Midbrain (tissue), 1 donor: ENCODE results near the gene SCP2.

Source experiments
- DNase-seq: peaks from one replicate; lab custom pipeline; 2025; lab: John Stamatoyannopoulos, UW

The SCP2 gene

DNA sequence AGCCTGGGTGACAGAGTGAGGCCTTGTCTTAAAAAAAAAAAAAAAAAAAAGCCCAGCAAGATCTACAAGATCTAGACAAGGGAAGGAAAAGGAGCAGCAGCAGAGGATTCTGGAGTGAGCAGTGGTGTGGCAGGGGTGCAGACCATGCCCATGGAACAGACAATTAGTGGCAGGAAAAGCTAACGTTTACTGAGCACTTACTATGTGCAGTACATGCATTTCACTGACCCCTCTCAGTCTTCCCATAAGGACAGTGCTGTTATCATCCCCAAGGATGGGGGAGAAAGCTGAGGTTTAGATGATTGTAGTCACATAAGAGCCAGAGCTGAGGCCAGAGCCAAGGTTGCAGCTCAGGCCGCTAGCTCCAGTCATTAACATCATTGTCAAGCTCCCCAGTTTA, 140.8 kb downstream of the SCP2 start:
- no peak for DNase-seq

DNA sequence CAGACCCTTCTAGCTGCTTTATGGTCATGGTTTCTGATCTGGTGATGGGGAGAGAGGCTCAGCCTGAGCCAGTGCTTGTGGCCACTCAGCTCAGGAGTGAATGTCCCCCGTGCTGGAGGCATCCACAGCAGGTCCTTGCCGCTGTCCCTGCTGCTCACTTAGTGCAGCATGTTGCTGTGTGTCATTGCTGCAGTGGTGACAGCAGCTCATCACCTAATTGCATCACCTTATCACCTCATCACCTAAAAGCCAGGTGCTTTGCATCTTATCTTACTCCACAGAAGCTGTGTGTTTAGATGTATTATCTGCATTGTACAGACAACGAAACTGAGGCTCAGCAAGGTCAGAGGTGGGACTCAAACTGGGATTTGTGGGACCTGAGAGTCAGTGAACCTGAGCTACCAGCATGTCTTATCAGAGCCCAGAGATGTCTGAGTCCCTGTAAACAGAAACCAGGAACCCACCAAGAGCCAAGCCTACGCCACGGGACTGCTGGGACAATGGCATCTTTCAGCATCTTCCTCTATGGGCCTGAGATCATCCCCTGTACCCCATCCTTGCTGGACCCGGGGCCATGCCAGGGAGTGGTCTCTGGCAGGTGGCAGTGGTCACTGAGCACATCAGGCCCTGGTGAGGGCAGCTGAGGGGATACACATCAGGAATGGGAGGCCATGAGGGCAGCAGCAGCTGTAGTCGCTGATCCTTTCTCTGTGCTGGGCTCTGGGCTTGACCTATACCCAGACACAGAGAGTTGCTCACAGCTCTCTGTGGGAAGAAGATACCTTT, 141.4 kb downstream of the SCP2 start:
- no peak for DNase-seq

DNA sequence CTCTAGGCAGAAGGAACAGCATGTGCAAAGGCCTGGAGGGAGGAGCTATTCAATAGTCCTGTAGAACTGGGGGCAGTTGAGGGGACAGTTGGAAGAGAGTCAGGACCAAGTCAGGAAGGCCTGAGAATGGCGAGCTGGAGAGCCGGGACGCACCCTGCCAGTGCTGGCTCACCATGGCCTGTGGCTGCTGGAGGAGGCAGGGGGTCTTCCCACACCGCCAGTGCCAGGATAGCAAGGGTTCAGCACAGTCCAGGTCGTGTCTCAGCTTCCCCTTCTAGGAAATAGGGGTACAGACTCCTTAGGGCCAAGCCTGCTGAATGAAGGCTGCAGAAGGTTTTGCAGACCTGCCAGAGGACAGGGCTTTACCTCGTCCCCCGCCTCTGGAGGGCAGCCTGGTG, 142.2 kb downstream of the SCP2 start:
- no peak for DNase-seq

DNA sequence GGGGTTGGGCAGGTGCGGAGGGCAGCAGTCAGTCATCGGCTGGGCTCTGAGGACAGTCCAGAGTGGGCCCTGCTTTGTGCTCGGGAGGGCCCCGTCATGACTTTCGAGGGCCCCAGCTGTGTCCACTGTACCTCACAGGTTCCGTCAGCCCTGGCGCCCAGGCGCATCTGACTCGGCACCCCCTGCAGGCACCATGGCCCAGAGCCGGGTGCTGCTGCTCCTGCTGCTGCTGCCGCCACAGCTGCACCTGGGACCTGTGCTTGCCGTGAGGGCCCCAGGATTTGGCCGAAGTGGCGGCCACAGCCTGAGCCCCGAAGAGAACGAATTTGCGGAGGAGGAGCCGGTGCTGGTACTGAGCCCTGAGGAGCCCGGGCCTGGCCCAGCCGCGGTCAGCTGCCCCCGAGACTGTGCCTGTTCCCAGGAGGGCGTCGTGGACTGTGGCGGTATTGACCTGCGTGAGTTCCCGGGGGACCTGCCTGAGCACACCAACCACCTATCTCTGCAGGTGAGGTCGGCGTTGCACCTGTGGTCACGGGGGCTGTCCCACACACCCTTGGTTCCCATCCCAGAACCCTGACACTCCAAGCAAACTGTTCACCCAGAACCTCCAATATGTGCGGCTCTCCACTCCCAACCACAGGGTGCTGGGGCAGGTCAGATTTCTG, 142.7 kb downstream of the SCP2 start:
- no peak for DNase-seq

DNA sequence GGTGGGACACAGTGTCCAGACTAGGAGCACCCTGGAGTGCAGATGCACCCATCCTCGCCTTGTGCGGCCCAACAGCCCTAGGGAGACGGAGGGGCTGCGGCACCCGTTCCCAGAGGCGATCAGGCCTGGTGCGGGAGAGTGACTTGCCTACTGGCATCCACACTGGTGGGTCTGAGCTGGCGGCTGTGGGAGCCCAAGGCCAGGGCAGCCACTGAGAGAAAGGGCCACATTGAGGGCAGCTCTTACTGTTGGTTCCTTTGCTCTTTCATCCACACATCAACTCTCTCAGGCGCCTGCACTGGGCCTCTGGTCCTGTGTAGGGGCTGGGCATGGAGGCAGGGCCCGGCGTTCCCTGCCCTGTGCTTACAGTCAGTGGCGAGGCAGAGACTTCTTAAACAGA, 143.5 kb downstream of the SCP2 start:
- DNase-seq = no peak

DNA sequence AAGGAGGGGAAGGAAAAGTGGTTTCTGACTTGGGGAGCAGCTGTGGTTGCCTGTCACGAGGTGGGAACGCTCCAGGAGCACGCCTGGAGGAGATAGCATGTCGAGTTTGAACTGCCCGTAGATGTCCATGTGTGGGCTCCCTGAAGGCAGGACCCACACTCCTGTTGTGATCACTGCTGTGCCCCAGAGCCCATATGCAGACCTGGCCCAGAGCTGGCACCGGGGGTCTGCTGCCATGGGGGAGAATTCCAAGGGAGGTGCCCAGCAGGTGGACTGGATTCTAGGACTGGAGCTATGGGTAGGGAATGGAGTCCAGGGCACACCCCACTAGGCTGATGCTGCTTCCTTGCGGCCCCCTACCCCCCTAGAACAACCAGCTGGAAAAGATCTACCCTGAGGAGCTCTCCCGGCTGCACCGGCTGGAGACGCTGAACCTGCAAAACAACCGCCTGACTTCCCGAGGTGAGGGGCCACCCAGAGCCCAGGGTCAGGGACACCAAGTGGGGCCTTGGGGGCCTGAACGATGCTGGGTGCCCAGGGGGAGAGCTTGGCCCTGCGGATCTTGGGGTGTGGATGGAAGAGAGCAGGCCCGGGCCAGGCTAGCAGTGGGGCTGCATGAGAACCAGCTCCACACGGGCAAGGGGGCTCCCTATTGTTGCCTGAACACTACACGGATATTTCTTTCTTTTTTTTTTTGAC, 144.2 kb downstream of the SCP2 start:
- no peak for DNase-seq

DNA sequence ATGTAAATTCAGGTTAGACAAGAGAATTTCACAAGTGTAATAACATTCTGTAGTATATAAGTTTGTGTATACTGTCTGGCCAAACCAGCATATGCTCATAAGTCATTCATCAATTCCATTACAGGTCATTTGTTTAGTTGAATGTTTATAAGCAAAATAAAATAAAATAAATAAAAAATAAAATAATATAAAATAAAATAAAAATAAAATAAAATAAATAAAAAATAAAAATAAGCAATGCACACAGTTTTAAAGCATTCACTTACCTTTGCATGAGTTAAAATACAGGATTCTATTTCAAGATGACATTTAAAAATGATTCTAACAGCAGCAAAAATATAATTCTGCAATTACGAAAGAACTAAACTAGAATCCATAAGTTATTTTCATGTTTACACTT, 144.8 kb downstream of the SCP2 start:
- no peak for DNase-seq

DNA sequence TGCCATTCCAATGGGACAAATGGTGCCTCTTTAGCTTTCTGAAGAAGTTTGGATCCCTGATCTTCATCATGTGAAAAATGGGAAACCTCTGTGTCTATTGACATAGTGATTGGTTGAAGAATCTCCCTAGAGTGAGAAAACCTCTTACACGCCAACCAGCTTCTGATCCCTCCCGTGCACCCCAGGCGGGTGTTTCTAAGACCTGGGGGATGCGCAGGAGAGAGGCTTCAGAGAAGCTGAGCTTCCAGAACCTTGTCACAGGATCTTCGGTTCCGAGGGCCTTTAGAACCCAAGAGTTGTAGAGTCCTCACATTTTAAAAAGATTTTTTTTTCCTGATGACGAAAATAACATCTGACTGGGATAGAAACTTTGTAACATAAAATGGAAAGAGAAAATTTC, 146.2 kb downstream of the SCP2 start:
- DNase-seq = no peak

DNA sequence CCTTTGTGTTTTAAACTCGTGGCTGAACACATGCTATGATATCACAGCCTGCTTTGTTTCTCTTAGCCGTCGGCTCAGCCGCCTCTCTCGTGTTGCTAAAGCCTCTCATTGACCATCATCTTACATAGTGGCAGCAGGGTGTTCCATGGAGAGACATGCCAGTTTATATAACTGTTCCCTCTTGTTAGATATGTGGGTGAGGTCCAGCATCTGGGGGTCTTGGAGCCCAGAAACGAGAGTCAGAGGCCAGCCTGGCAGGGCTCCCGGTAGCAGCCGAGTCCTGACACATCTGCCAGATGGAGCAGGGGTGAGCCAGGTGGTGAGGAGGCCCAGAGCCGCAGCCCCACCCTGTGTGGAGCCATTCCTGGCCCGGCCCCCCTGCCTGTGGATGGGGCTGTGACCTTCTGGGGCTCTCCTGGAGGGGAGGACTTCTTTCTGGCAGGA, 146.8 kb downstream of the SCP2 start:
- peak; percentile 12 for DNase-seq

DNA sequence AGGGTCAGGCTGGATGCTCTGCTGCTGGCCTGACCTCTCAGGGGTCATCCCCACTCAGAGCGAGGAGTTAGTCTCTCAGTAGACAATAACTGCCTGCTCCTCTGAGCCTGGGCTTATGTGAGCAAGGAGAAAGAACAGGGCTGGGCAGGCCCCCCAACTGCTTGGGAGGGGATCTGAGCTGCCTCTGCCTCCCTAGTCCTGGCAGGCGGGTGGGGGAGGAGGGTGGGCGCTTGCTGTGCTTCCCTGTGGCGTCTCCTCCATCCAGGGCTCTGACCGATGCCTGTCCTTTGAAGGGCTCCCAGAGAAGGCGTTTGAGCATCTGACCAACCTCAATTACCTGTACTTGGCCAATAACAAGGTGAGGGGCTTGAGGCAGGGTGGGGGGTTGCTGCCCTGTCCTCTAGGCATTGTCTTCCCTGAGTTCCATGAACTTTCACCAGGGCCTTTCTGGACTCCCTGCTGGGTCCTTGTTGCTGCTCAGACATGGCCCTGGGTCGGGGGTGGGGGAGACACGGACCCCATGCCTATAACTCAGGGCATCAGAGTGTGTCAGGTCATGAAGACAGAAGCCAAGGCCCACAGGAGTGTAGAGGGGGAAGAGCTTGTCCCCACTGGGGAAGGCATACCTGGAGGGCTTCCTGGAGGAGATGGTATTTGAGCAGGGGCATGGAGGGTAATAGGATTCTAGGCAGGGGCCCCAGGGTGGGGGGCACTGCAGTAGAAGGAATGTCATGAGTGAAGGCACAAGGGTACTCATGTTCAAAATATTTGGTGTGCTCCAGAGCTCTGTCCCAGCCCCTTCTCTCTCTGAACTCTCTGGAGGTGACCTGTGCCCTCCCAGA, 147.5 kb downstream of the SCP2 start:
- no peak for DNase-seq

DNA sequence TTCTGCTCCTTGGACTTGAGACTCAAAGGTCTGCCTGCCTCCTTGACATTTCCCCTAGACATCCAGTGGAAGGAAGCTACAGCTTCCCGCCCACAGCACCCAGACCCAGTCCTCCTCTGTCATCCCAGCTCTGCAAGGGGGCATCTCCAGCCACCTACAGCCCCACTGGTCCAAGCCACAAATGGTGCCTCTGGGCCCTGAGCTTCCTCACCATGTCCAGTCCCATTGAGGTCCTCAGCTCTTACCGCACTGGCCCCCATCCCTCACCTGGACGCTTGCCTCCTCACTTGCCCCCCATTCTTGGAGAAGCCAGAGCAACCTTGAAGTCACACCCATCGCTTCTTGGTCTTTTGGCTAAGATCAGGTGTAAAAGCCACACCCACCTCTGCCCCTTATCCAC, 148.1 kb downstream of the SCP2 start:
- no peak for DNase-seq

DNA sequence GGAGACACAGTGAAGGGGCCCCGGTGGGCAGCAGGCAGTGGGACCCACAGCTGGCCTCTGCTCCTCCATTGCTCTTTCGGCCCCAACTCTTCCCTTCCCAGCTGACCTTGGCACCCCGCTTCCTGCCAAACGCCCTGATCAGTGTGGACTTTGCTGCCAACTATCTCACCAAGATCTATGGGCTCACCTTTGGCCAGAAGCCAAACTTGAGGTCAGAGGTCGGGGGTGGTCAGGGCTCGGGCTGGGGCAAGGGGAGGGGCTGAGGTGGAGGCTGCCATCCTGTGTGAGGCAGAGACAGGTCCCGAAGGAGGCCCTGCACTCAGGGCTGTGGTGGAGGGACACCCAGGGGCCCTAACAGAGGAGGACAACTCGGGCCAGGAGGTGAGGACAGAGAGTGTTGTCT, 148.7 kb downstream of the SCP2 start:
- no peak for DNase-seq

DNA sequence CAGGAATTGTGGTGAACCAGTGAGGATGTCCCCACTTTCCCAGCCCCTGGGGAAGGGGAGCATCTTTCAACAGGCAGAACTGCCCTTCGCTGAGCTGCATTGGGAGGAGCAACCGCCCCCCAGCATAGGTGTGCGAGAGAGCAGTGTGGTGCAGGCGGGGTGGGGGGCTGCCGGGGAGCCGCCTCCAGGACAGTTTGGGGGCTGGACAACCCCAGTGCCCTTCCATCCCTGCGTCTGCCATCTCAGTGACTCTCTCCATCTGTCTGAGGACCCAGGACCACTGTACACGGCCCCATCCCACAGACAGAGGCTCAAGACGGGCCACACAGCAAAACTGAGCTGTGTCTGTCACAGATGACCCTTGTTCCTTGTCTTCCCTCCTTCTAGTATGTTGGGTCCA, 149.1 kb downstream of the SCP2 start:
- no peak for DNase-seq

DNA sequence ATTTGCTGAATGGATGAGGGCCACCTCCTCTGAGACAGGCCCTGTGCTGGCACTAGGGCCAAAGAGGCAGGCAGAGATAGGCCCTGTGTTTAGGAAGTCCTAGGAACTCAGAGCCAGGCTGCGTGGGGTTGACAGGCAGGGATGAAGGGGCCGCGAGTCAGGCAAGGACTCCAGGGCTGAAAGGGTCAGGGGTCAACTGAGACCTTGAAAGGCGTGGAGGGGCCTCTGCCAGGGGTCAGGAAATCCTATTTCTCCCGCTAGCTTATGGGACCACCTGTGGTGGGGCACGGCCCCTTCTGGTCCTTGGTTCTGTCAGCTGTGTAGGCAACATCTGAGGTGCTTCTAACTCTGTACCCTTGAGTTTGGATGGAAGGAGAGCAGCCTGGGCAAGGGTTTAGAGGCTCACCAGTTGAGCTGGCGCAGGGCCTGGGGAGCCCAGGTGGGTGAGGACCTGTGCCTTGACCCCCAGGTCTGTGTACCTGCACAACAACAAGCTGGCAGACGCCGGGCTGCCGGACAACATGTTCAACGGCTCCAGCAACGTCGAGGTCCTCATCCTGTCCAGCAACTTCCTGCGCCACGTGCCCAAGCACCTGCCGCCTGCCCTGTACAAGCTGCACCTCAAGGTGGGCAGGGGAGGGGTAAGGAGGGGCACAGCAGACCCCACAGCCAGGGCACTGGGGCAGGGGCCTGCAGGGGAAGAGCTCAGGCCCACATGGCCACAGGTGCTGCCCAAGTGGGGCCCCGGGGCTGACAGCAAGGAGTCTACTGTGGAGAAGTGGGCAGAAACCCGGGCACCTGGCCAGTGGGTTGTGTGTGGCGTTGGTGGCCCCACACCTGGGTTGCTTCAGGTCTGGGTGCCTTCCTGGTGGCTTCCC, 149.9 kb downstream of the SCP2 start:
- no peak for DNase-seq

DNA sequence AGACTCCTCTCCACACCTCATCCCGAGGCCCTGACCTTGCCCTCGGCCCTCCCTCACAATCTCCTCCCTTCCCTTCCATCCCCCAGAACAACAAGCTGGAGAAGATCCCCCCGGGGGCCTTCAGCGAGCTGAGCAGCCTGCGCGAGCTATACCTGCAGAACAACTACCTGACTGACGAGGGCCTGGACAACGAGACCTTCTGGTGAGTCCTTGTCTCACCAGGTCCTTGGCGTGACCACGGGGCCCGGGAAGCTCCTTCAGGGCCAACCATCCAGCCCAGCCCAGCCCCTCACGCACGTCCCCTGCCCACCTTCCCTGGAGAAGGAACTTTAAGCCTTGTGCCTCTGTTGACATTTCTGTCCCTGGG, 150.5 kb downstream of the SCP2 start:
- DNase-seq = no peak

DNA sequence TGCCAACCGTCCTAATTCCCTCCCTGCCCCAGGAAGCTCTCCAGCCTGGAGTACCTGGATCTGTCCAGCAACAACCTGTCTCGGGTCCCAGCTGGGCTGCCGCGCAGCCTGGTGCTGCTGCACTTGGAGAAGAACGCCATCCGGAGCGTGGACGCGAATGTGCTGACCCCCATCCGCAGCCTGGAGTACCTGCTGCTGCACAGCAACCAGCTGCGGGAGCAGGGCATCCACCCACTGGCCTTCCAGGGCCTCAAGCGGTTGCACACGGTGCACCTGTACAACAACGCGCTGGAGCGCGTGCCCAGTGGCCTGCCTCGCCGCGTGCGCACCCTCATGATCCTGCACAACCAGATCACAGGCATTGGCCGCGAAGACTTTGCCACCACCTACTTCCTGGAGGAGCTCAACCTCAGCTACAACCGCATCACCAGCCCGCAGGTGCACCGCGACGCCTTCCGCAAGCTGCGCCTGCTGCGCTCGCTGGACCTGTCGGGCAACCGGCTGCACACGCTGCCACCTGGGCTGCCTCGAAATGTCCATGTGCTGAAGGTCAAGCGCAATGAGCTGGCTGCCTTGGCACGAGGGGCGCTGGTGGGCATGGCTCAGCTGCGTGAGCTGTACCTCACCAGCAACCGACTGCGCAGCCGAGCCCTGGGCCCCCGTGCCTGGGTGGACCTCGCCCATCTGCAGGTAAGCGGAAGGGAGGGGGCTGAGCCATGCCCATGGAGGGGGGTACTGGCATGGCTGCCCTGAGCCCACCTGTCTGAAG, 151.4 kb downstream of the SCP2 start:
- DNase-seq = no peak

DNA sequence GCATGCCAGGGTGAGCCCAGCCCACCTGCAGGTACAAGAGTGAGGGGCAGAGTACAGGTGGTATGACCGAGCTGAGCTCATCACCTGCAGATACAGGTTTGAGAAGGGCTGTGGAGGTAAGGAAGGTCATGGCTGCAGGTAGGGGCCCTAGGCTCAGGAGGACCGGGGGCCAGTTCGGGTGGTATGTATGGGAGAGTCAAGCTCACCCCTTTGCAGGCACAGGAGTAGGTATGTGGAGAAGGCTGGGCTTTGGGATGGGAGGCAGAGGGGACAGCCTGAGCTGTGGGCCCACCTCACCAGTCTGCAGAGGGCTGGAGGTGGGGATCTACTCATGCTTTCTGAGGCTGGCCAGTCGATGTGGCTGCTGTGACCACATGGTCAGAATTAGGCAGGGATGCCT, 152.2 kb downstream of the SCP2 start:
- DNase-seq = no peak

DNA sequence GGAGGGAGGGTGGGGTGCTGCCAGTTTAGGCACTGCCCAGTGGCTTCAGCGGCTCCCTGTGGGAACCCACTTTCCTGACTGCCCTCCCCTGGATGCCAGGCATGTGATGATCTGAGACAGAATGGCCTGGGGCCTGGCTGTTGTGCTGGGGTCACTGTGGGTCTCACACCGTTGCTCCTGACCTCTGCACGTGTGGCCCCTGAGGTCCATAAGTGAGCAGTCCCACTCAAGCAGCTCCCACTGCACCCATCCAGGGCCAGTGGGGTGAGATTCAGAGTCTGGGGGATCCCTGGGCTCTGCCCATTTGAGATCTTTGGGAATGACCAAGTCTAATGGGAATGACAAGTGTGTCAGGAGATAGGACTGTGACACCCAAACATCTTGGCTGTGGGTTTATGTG, 153.0 kb downstream of the SCP2 start:
- DNase-seq = no peak

DNA sequence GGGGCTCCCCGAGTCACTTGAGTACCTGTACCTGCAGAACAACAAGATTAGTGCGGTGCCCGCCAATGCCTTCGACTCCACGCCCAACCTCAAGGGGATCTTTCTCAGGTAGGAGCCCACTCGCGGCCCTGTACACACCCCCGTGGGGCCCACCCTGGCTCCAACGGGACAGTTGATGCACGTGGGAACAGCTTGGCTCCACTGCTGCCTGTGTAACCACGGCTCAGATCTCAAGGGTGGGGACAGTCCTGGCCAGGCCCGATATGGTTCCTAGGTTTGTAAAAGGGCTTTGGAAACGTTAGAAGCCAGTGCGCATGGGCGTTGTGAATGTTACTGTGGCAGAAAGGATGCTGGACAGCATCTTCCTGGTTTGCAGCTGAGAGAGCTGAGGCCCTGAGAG, 153.7 kb downstream of the SCP2 start:
- no peak for DNase-seq

DNA sequence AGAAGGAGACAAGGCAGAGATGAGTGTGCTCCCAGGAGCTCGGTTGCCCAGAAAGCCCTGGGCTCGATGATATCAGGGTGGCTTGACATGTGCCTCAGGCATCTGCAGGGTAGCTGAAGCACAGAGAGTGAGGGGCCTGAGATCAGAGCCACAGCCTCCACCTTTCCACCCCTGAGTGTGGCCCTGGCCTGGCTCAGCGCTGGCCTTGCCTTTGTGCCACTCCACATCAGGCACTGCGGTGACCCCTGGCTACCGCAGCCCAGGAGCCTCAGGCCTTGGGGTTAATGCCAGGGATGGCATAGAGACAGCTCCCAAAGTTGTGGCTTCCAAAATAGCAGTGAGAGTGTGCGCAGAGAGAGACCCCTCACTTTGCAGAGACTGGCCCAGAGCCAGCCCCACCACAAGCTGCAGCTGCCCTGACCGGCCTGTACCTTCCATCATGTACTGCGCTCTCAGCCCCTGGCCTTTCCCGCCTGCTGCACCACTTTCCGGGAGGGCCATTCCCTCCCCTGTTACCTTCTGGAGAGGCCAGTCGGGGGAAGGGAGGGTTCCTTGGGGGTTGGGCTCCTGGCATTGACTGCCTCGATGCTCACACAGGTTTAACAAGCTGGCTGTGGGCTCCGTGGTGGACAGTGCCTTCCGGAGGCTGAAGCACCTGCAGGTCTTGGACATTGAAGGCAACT, 154.4 kb downstream of the SCP2 start:
- no peak for DNase-seq
